H9 (cell line): Measurements from ENCODE around the gene SCAMP5. TPM values are rescaled to one million over a fixed set of nuclear protein-coding genes. Genes with fewer than 3 reads are reported as not detected.

Experiments
- DNase-seq: peaks from one replicate; pipeline ENCODE4 v3.0.0-alpha.2; 2017
- H2AFZ ChIP-seq: one replicate; pipeline ENCODE4 v1.6.1; 2013; ENCODE audit warnings: mild to moderate bottlenecking, low read length, control low read depth, moderate library complexity
- H2AK5ac ChIP-seq: 2 replicates; pipeline ENCODE4 v1.6.1; 2013; ENCODE audit warnings: low read length, control low read depth, mixed read lengths; ENCODE audit not compliant: insufficient read length
- H2BK120ac ChIP-seq: one replicate; pipeline ENCODE4 v1.6.1; 2013; ENCODE audit warnings: low read depth, mild to moderate bottlenecking, low read length, control low read depth, inconsistent platforms; ENCODE audit not compliant: poor library complexity, severe bottlenecking
- H2BK12ac ChIP-seq: 2 replicates; pipeline ENCODE4 v1.6.1; 2013; ENCODE audit warnings: low read length, control low read depth, mixed read lengths, low read depth; ENCODE audit not compliant: insufficient read length
- H2BK15ac ChIP-seq: 2 replicates; pipeline ENCODE4 v1.6.1; 2013; ENCODE audit warnings: low read depth, low read length, control low read depth
- H2BK20ac ChIP-seq: one replicate; pipeline ENCODE4 v1.6.1; 2013; ENCODE audit warnings: low read depth, mild to moderate bottlenecking, low read length, control low read depth, inconsistent platforms; ENCODE audit not compliant: poor library complexity, severe bottlenecking
- H2BK5ac ChIP-seq: 2 replicates; pipeline ENCODE4 v1.6.1; 2013; ENCODE audit warnings: low read length, control low read depth, mixed read lengths; ENCODE audit not compliant: insufficient read length
- H3K14ac ChIP-seq: 2 replicates; pipeline ENCODE4 v1.6.1; 2013; ENCODE audit warnings: low read length, control low read depth; ENCODE audit not compliant: insufficient read depth
- H3K18ac ChIP-seq: 2 replicates; pipeline ENCODE4 v1.6.1; 2013; ENCODE audit warnings: low read depth, mild to moderate bottlenecking, mixed read lengths, low read length, control low read depth; ENCODE audit not compliant: insufficient read length
- H3K23ac ChIP-seq: 2 replicates; pipeline ENCODE4 v1.6.1; 2013; ENCODE audit warnings: low read length, control low read depth, mixed read lengths, low read depth; ENCODE audit not compliant: insufficient read length
- H3K23me2 ChIP-seq: 2 replicates; pipeline ENCODE4 v1.6.1; 2013; ENCODE audit warnings: low read depth, mild to moderate bottlenecking, mixed read lengths, low read length, control low read depth; ENCODE audit not compliant: insufficient read length, poor library complexity, severe bottlenecking
- H3K27ac ChIP-seq: 2 replicates; pipeline ENCODE4 v1.5.1; 2013; ENCODE audit warnings: low read length, control low read depth, mixed read lengths, low read depth; ENCODE audit not compliant: insufficient read length
- H3K27me3 ChIP-seq: 2 replicates; pipeline ENCODE4 v1.6.1; 2013; ENCODE audit warnings: low read length, control low read depth, inconsistent platforms; ENCODE audit not compliant: insufficient read depth
- H3K4ac ChIP-seq: 2 replicates; pipeline ENCODE4 v1.6.1; 2013; ENCODE audit warnings: low read depth, mild to moderate bottlenecking, control low read depth, inconsistent platforms, low read length, moderate library complexity
- H3K4me1 ChIP-seq: 2 replicates; pipeline ENCODE4 v1.6.1; 2013; ENCODE audit warnings: low read length, control low read depth, inconsistent platforms; ENCODE audit not compliant: insufficient read depth
- H3K4me2 ChIP-seq: 2 replicates; pipeline ENCODE4 v1.6.1; 2013; ENCODE audit warnings: low read length, control low read depth, mixed read lengths; ENCODE audit not compliant: insufficient read length, insufficient read depth
- H3K56ac ChIP-seq: 2 replicates; pipeline ENCODE4 v1.6.1; 2013; ENCODE audit warnings: low read depth, mild to moderate bottlenecking, mixed read lengths, low read length, control low read depth; ENCODE audit not compliant: insufficient read length
- H3K79me1 ChIP-seq: 2 replicates; pipeline ENCODE4 v1.6.1; 2013; ENCODE audit warnings: low read depth, mild to moderate bottlenecking, moderate library complexity, low read length, control low read depth, inconsistent platforms; ENCODE audit not compliant: insufficient read depth, poor library complexity, severe bottlenecking
- H3K79me2 ChIP-seq: 2 replicates; pipeline ENCODE4 v1.6.1; 2013; ENCODE audit warnings: low read length, control low read depth, inconsistent platforms; ENCODE audit not compliant: insufficient read depth
- H3K9ac ChIP-seq: 2 replicates; pipeline ENCODE4 v1.6.1; 2013; ENCODE audit warnings: low read length, control low read depth, mixed read lengths; ENCODE audit not compliant: insufficient read length; ENCODE audit errors: extremely low read depth
- H3K9me3 ChIP-seq: one replicate; pipeline ENCODE4 v1.6.1; 2013; ENCODE audit warnings: low read depth, low read length, inconsistent platforms; ENCODE audit not compliant: control insufficient read depth
- H3T11ph ChIP-seq: one replicate; pipeline ENCODE4 v1.6.1; 2013; ENCODE audit warnings: mild to moderate bottlenecking, low read length, control low read depth, inconsistent platforms
- H4K20me1 ChIP-seq: one replicate; pipeline ENCODE4 v1.6.1; 2013; ENCODE audit not compliant: control insufficient read depth, insufficient read length, insufficient read depth
- H4K5ac ChIP-seq: 2 replicates; pipeline ENCODE4 v1.6.1; 2013; ENCODE audit warnings: low read depth, mild to moderate bottlenecking, mixed read lengths, low read length, control low read depth; ENCODE audit not compliant: insufficient read length
- H4K8ac ChIP-seq: replicated peaks from 2 replicates; pipeline ENCODE4 v1.6.1; 2013; ENCODE audit warnings: low read length, control low read depth, mixed read lengths, low read depth; ENCODE audit not compliant: insufficient read length
- H4K91ac ChIP-seq: 2 replicates; pipeline ENCODE4 v1.6.1; 2013; ENCODE audit warnings: low read depth, mild to moderate bottlenecking, moderate library complexity, mixed read lengths, low read length, control low read depth; ENCODE audit not compliant: insufficient read length
- H3K27ac Mint-ChIP-seq, 3 experiments: 2 replicates in 2 of 3; 3 replicates in 1 of 3; pipeline ENCODE4 v1.8.0; 2020 to 2021; ENCODE audit warnings: mixed read lengths in 3 of 3, mild to moderate bottlenecking in 1 of 3, moderate library complexity in 1 of 3
- H3K27me3 Mint-ChIP-seq: 2 replicates; pipeline ENCODE4 v1.8.0; 2021; ENCODE audit warnings: low read depth, mild to moderate bottlenecking, moderate library complexity, mixed read lengths
- H3K36me3 Mint-ChIP-seq, 3 experiments: 2 replicates in 2 of 3; 3 replicates in 1 of 3; pipeline ENCODE4 v1.8.0; 2020 to 2021; ENCODE audit warnings: low read depth in 3 of 3, mixed read lengths in 3 of 3; ENCODE audit not compliant: insufficient read depth in 1 of 3
- H3K4me1 Mint-ChIP-seq, 2 experiments: 2 replicates each; pipeline ENCODE4 v1.8.0; 2020; ENCODE audit warnings: mixed read lengths in 2 of 2
- H3K4me3 Mint-ChIP-seq, 2 experiments: 2 replicates in 1 of 2; 3 replicates in 1 of 2; pipeline ENCODE4 v1.8.0; 2020 to 2021; ENCODE audit warnings: mild to moderate bottlenecking in 2 of 2, mixed read lengths in 2 of 2, moderate library complexity in 1 of 2
- H3K9me3 Mint-ChIP-seq, 2 experiments: 2 replicates in 1 of 2; 3 replicates in 1 of 2; pipeline ENCODE4 v1.8.0; 2020; ENCODE audit warnings: mild to moderate bottlenecking in 2 of 2, mixed read lengths in 2 of 2, moderate library complexity in 1 of 2
- CTCF ChIP-seq: fragments of 200-600 bp; sonication (generic); conservative IDR thresholded peaks from 3 replicates; pipeline ENCODE4 v1.8.0; 2021; ENCODE audit warnings: antibody characterized with exemption, mild to moderate bottlenecking
- WGBS: extraction: QIAGEN DNeasy Blood & Tissue Kit; methylation state at CpG from one replicate; pipeline ENCODE4 v1.1.7; 2013; ENCODE audit warnings: missing lambda C conversion rate, low lambda C conversion rate, mixed read lengths; ENCODE audit not compliant: insufficient read length; ENCODE audit errors: extremely low coverage; 5-methylcytosine and 5-hydroxymethylcytosine counted together
- total RNA-seq: library from RNA; stranded (reverse); gene quantifications from 2 replicates; pipeline ENCODE4 v1.2.1, GENCODE V29; 2021

The SCAMP5 gene
- total RNA-seq, 1 experiment from 2014 or later, result 47.8 TPM

- Histone ChIP-seq H2BK15ac (no peak overlapping the region), H3T11ph (no peak overlapping the region), H3K79me2 (peaks cover 3% of the 10 kb centered on the region; the same call in 1 of the 2 replicates), H3K23ac (no peak overlapping the region), H4K8ac (no peak overlapping the region), H2BK12ac (no peak overlapping the region), H4K20me1 (no peaks in the 10 kb centered on the region), H3K14ac (peak overlapping the region; percentile 31; the same call in 1 of the 2 replicates), H3K9me3 (no peaks in the 10 kb centered on the region), H3K9ac (no peak overlapping the region), H3K18ac (peak overlapping the region; percentile 56), H2BK5ac (no peak overlapping the region), H4K5ac (no peak overlapping the region), H3K56ac (no peak overlapping the region), H3K27ac (no peak overlapping the region), H3K4ac (no peak overlapping the region), H3K79me1 (no peaks in the 10 kb centered on the region), H2BK120ac (no peak overlapping the region), H3K27me3 (peaks cover 11% of the 10 kb centered on the region; the same call in 1 of the 2 replicates), H3K4me2 (peak overlapping the region; percentile 72), H3K23me2 (peaks cover 34% of the 10 kb centered on the region), H2AFZ (no peak overlapping the region), H2BK20ac (no peak overlapping the region), H2AK5ac (no peak overlapping the region), H4K91ac (no peak overlapping the region), H3K4me1 (no peaks in the 10 kb centered on the region; the same call in 1 of the 2 replicates)
- Mint-ChIP-seq H3K4me1 (peaks cover 22 to 32% of the 10 kb centered on the region in 2 experiments), H3K27ac (no peak overlapping the region), H3K9me3 (no peaks in the 10 kb centered on the region), H3K36me3 (peaks cover 0 to 2% (median 0%) of the 10 kb centered on the region in 3 experiments; a peak in 2 of 7 replicates), H3K27me3 (peaks cover 73% of the 10 kb centered on the region), H3K4me3 (peak overlapping the region; percentile 67 to 84)
- no CpG with 5 or more reads among the region's 28 CpGs for WGBS
- no peak for TF ChIP-seq CTCF
- peak; percentile 53 for DNase-seq
Observed at GRCh38 chr15:74957476-74958035, 37.8 kb upstream of the SCAMP5 start.
